ENCODE results near the gene CCDC57.

CCDC57 gene

DNA sequence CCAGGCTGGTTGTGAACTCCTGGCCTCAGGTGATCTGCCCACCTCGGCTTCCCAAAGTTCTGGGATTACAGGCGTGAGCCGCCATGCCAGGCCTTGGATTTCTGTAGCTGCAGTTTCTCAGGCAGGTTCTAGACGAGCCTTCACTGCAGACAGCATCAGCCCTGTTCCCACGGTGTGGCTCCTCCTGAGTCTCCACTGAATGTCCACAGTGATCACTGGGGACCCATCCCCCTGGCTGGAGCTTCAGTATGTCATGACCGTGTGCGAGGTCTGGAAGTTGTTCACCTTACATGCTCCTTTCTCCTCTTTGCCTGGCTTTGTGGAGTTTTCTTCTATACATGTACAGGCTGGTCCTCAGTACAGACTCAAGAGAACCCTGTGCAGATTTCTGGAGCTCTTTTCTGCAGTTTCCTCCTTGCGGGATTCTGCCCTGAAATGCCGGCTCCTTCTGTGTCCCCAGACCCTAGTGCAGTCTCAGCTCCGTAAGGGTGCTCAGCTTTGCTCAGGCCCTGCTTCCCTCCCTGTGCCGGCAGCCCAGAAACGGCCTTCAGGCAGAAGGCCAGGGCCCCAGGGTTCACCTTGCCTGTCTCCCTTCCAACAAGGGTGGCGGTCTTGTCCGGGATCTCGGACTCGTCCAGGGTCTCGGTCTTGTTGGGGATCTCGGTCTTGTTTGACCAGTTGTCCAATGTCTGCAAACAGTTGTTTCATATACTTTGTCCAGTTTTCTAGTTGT, 100.3 kb downstream of the CCDC57 start:
- no peak overlapping the region for H3K4me2 ChIP-seq
- no peaks in the 10 kb centered on the region for H3K79me2 ChIP-seq (ENCODE audit: insufficient read depth, low read depth)
- no peak overlapping the region for H3K27ac ChIP-seq
- H2AFZ ChIP-seq (ENCODE audit: low read depth) = no peak overlapping the region
- H3K4me1 ChIP-seq (ENCODE audit: low read depth, poor library complexity, severe bottlenecking) = peaks cover under 1% of the 10 kb centered on the region
- H3K9ac ChIP-seq = no peak overlapping the region
- TF ChIP-seq, protein P1, sequence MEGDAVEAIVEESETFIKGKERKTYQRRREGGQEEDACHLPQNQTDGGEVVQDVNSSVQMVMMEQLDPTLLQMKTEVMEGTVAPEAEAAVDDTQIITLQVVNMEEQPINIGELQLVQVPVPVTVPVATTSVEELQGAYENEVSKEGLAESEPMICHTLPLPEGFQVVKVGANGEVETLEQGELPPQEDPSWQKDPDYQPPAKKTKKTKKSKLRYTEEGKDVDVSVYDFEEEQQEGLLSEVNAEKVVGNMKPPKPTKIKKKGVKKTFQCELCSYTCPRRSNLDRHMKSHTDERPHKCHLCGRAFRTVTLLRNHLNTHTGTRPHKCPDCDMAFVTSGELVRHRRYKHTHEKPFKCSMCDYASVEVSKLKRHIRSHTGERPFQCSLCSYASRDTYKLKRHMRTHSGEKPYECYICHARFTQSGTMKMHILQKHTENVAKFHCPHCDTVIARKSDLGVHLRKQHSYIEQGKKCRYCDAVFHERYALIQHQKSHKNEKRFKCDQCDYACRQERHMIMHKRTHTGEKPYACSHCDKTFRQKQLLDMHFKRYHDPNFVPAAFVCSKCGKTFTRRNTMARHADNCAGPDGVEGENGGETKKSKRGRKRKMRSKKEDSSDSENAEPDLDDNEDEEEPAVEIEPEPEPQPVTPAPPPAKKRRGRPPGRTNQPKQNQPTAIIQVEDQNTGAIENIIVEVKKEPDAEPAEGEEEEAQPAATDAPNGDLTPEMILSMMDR (conservative IDR thresholded peaks at IDR 0.05; ENCODE audit: low read depth, low read length) = no peak
- H3K27me3 ChIP-seq (ENCODE audit: insufficient read depth, low read depth) = no peaks in the 10 kb centered on the region
- H3K4me3 ChIP-seq (IDR thresholded peaks at IDR 0.05; ENCODE audit: insufficient read depth, low read depth, low read length) = no peak overlapping the region
- H3K36me3 ChIP-seq (ENCODE audit: insufficient read depth) = no peaks in the 10 kb centered on the region
- no peaks in the 10 kb centered on the region for H4K20me1 ChIP-seq (ENCODE audit: insufficient read depth)

DNA sequence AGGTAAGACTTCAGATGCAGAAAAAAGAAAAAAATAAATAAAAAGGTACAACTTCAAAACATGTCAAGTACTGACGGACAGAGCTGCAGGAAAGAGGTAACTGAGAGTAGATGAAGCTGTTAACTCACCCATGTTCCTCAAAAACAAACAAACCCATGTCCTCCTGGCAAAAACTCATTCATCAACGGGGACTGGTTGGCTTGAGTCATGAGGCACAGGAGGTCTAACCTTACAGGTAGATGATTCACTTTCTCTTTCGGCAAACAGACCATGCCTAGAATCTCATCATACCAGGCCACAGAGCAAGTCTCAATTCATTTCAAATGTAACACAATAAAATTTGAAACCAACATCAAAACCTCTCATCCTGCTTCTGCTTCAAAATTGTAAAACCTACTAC, 102.3 kb downstream of the CCDC57 start:
- H3K4me2 ChIP-seq = no peak overlapping the region
- H2AFZ ChIP-seq (ENCODE audit: low read depth) = no peak overlapping the region
- H4K20me1 ChIP-seq (ENCODE audit: insufficient read depth) = no peaks in the 10 kb centered on the region
- no peaks in the 10 kb centered on the region for H3K36me3 ChIP-seq (ENCODE audit: insufficient read depth)
- H3K27me3 ChIP-seq (ENCODE audit: insufficient read depth, low read depth) = no peaks in the 10 kb centered on the region
- H3K9ac ChIP-seq = no peak overlapping the region
- peaks cover 15% of the 10 kb centered on the region for H3K4me1 ChIP-seq (ENCODE audit: low read depth, poor library complexity, severe bottlenecking)
- no peak overlapping the region for H3K27ac ChIP-seq
- H3K79me2 ChIP-seq (ENCODE audit: insufficient read depth, low read depth) = no peaks in the 10 kb centered on the region
- TF ChIP-seq, protein P1 (conservative IDR thresholded peaks at IDR 0.05; ENCODE audit: low read depth, low read length) = no peak
- no peak overlapping the region for H3K4me3 ChIP-seq (IDR thresholded peaks at IDR 0.05; ENCODE audit: insufficient read depth, low read depth, low read length)

DNA sequence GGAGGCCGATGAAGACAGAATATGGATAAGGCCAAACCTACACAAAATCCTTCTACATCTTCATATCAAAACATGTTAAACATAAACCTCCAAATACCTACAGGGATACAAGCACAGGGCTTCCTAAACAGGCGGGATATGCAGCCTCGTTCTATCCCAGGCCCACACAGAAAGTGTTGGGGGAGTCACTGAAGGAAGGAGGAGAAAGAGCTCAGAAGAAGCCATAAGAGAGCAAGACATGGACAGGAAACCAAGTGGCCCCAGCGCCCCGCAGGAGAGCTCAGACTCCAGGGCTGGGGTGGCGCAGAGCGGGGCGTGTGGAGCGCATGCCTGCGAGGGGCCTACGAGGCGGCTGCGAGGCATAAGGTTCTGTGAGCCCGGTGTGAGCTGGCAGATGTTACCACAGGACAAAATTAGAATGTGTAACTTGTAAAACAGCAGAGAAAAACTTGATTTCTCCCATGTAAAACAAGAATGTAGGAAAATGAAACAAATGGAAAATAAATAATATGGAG, 103.6 kb downstream of the CCDC57 start:
- H3K4me3 ChIP-seq (IDR thresholded peaks at IDR 0.05; ENCODE audit: insufficient read depth, low read depth, low read length) = no peak overlapping the region
- no peaks in the 10 kb centered on the region for H3K36me3 ChIP-seq (ENCODE audit: insufficient read depth)
- H4K20me1 ChIP-seq (ENCODE audit: insufficient read depth) = no peaks in the 10 kb centered on the region
- peaks cover 15% of the 10 kb centered on the region for H3K4me1 ChIP-seq (ENCODE audit: low read depth, poor library complexity, severe bottlenecking)
- H3K27me3 ChIP-seq (ENCODE audit: insufficient read depth, low read depth) = no peaks in the 10 kb centered on the region
- TF ChIP-seq, protein P1 (conservative IDR thresholded peaks at IDR 0.05; ENCODE audit: low read depth, low read length) = no peak
- H2AFZ ChIP-seq (ENCODE audit: low read depth) = no peak overlapping the region
- no peak overlapping the region for H3K4me2 ChIP-seq
- no peak overlapping the region for H3K9ac ChIP-seq
- no peak overlapping the region for H3K27ac ChIP-seq
- no peaks in the 10 kb centered on the region for H3K79me2 ChIP-seq (ENCODE audit: insufficient read depth, low read depth)

DNA sequence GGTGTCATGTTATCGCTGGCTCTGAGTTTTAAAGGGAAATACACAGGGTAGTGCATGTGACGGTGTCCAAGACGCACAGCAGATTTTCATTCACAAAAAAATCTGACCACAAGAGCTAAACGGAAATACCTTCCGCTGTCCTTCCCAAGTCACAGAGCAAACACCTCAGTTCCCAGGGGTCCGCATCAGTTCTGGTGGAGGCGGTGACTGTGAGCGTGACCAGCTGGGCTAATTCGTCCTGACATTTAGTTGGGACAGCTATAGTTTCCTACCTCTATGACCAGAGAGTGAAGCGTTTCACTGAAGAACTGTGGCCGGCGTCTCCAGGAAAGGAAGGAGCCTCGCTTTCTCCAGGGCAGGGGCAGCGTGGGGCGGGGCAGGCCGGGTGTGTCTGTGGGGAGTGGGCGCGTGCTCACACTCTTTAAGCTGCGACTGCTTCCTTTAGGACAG, 104.1 kb downstream of the CCDC57 start:
- Histone ChIP-seq H3K4me3 (IDR thresholded peaks at IDR 0.05; ENCODE audit: insufficient read depth, low read depth, low read length) (no peak overlapping the region), H3K27ac (no peak overlapping the region), H3K27me3 (ENCODE audit: insufficient read depth, low read depth) (no peaks in the 10 kb centered on the region), H2AFZ (ENCODE audit: low read depth) (no peak overlapping the region), H3K9ac (no peak overlapping the region), H3K36me3 (ENCODE audit: insufficient read depth) (no peaks in the 10 kb centered on the region), H3K79me2 (ENCODE audit: insufficient read depth, low read depth) (no peaks in the 10 kb centered on the region), H4K20me1 (ENCODE audit: insufficient read depth) (no peaks in the 10 kb centered on the region), H3K4me2 (no peak overlapping the region), H3K4me1 (ENCODE audit: low read depth, poor library complexity, severe bottlenecking) (peaks cover 15% of the 10 kb centered on the region)
- TF ChIP-seq, protein P1 (conservative IDR thresholded peaks at IDR 0.05; ENCODE audit: low read depth, low read length) = no peak
